Left hindlimb (tissue), 1 donor: ENCODE results near the gene AGO4.
A peak's percentile ranks its signal among the peaks of the same experiment; 100 is the strongest.
"Not testable (repeated sequence)": the region's sequence is repeated elsewhere in the genome, so short reads cannot be mapped to it uniquely, and the experiment has no call there.

Experiments
- DNase-seq: peaks from one replicate; pipeline ENCODE4 v3.0.0-alpha.2; 2018

The AGO4 gene

DNA sequence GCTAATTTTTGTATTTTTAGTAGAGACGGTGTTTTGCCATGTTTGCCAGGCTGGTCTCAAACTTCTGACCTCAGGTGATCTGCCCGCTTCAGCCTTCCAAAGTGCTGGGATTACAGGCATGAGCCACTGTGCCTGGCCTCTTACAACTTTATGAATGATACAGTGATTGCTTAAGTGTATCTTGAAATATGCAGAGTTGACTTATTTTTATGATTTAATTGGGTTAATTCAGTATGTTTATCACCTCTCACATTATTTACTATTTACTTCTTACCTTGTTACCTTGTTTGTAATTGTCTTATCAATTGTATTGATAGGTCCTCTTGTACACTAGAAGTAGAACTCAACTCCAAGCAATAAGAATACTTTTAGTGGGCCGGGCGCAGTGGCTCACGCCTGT lies 4.9 kb downstream of the AGO4 start:
- not testable (repeated sequence) for DNase-seq

DNA sequence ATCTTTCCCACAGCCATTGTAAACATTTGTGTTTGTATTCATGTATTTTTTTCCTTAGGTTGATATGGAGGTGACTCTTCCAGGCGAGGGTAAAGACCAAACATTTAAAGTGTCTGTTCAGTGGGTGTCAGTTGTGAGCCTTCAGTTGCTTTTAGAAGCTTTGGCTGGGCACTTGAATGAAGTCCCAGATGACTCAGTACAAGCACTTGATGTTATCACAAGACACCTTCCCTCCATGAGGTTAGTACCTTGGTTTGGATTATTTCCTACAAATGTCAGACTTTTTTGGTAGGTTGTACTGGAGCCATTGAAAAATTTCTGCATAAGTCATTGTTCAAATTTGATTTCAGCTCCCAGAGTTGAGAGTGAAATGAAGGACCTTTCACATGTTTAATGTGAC lies 17.4 kb downstream of the AGO4 start:
- DNase-seq = no peak

DNA sequence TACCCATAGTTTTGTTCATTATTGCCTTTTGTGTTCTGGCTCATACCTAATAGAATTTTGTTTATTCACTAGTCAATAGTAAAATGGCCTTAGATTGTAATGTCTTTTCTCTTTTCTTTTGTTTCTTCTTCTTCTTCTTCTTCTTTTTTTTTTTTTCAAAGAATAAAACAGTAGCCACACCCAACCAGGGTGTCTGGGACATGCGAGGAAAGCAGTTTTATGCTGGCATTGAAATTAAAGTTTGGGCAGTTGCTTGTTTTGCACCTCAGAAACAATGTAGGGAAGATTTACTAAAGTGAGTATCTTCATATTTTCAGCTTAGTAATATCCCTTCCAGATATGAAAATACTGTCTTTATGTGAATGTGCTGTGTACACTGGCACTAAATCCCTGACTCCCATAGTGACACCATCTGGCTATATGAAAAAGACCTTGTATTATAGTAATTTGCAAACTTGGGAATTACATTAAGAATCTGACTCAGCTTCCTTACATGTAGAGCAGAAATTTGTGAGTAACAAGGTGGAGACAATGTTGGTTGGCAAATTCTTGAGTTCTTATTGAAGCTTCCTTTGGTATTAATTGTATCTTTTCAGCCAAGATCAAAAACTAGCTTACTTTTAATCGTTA lies 24.6 kb downstream of the AGO4 start:
- no peak for DNase-seq

DNA sequence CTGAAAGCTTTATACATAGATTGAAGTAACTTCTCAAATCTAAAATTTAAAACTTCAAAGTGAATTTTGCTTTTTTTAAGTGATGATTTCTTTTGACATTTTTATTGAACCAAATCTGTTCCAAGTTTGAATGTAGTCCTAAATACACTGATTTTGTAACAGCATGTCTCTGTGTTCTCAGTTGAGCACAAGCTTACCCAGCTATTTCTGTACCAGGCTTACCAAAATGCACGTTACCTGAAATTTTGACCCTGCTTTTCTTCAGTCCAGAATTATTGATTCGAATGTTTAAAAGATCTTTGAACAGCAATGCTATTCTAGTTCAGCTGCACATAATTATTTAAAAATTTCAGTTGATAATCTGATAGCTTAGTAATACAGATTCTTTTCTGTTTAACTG lies 25.6 kb downstream of the AGO4 start:
- DNase-seq = no peak

DNA sequence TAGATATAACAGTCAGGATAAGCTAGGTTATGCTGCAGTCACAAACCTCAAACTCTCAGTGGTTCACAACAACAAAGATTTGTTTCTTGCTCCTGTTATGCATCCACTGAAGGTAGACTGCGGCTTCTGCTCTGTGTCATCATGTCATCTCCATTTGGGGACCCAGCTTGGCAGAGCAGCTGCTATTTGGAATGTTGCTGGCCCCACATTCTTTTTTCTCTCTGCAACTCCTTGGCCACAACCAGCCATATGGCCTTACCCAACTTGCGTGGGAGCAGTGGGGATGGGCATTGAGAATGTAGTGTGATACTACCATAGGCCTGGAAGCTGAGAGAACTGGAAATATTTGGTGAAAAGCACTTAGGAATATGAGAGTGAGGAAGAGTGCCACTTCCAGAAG lies 26.4 kb downstream of the AGO4 start:
- no peak for DNase-seq

DNA sequence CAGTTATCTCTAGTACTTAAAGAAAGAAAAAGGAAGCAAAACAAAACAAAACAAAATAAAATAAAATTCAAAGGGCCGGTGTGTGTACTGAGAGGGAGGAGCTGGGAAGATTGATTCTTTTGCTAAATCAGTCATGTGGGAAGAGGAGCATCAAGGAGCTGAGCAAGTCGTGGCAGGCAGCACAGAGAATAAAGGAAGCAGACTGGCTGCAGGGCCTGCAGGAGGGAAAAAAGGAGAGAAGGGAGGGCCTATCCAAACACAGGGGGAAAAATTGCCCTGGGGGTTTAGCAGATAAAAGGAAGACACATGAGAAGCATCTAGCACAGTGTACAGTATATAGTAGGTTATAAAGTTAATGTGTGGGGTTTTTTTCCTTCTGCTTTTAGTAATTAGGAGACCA lies 27.6 kb downstream of the AGO4 start:
- DNase-seq = no peak

DNA sequence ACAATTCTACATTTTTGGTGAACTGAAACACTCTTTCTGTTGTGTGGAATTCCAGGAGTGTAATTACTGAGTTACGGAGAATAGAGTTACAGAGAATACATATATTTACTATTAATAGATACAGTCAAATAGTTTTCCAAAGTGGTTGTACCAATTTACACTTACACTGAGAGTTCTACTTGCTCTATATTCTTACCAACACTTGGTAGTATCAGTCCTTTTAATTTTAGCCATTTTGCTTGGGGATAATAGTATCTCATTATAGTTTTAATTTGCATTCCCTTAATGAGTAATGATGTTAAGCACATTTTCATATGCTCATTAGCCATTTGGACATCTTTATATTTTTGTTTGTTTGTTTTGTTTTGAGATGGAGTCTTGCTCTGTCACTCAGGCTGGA lies 28.9 kb downstream of the AGO4 start:
- DNase-seq = no peak

DNA sequence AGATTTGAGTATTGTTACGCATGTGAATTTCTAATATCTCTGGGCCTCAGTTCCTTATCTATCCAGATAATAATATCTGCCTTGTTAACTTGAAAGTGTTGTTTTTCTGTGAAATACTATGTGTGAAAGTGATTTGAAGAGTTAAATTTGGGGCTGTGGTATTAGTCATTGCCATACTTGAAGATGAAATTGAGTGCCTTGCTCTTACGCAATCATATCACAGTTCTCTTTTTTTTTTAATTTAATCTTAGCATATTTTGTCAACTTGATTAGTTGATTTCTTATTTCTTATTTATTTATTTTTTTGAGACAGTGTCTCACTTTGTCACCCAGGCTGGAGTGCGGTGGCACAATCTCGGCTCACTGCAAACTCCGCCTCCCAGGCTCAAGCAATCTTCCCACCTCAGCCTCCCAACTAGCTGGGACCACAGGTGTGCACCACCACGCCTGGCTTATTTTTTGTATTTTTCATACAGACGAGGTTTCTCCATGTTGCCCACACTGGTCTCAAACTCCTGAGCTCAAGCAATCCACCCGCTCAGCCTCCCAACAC lies 31.0 kb downstream of the AGO4 start:
- DNase-seq = no peak

DNA sequence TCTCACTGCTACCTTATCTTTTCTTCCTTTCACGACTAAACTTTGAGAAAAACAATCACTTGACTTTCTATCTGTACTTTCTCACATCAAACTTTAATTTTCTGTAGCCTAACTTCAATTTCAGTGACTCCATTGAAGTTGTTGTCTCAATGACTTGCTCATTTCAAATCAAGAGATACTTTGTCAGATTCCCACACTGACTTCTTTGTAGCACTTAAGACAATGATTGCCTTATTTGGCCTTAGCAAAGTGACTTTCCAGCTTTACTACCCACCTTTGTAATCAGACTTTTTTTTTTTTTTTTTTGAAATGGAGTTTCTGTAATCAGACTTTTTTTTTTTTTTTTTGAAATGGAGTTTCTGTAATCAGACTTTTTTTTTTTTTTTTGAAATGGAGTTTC lies 37.0 kb downstream of the AGO4 start:
- DNase-seq = no peak

DNA sequence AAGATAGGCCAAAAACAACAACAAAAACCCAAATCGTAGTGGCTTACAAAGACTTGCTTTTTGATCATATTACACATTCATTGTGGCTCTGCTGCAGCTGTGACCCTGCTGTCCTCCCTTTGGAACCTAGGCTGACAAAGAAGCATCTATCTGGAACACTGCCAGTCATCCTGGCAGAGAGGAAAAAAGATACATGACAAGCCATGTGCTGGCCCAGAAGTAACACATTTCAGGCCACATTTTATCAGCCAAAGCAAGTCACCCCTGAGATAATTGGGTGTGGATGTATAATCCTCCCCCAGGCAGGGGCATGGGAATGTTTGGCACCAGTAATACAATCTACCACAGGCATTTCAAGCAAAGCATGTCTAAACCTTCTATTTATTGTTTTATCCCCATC lies 38.0 kb downstream of the AGO4 start:
- DNase-seq = no peak

DNA sequence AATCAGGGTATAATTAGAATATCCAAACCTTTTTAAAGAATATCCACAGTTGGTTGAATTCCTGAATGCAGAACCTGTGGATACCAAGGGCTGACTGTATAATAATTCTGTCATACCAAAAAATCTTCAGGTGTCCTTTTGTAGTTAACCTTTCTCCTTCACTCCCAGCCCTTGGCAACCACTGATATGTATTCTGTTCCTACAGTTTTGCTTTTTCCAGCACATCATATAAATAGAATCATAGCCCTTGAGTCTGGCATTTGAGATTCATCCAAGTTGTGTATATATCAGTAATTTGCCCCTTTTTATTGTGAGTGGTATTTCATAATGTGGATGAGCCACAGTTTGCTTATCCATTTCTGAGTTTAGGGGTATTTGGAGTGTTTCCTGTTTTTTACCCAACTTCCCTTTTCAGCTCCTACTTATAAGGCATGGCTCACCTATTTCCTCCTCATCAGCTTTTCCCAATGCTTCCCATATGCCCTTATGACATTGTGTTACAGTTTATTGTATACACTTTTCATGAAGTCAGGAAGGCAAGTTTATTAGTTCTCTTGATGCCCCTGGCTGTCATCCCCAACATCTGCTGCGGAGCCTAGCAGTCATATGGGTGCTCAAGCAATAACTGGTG lies 40.2 kb downstream of the AGO4 start:
- no peak for DNase-seq

DNA sequence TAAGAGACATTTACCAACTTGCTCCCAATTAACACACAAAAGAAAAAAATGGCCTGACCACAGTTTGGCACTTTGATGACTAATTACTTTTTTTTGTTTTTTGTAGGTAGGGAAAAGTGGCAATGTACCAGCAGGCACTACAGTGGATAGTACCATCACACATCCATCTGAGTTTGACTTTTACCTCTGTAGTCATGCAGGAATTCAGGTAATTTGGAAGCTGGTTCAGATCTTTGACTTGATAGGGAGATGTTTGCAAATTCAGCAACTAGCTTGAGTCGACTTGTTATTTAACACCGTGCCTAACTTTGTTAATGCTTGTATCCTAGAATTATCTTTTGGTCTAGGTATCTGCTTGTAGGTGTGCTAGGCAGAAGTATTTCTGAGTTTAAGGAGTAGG lies 42.2 kb downstream of the AGO4 start:
- DNase-seq = no peak

DNA sequence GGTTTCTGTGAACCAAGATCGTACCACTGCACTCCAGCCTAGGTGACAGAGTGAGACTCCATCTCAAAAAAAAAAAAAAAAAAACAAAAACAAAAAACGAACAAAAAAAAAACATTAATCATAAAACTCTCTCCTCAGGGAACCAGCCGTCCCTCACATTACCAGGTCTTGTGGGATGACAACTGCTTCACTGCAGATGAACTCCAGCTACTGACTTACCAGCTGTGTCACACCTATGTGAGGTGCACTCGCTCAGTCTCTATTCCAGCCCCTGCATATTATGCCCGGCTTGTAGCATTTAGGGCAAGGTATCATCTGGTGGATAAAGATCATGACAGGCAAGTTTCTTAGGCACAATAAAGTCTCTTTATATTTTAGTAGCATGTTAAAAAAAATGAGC lies 42.9 kb downstream of the AGO4 start:
- DNase-seq = no peak

DNA sequence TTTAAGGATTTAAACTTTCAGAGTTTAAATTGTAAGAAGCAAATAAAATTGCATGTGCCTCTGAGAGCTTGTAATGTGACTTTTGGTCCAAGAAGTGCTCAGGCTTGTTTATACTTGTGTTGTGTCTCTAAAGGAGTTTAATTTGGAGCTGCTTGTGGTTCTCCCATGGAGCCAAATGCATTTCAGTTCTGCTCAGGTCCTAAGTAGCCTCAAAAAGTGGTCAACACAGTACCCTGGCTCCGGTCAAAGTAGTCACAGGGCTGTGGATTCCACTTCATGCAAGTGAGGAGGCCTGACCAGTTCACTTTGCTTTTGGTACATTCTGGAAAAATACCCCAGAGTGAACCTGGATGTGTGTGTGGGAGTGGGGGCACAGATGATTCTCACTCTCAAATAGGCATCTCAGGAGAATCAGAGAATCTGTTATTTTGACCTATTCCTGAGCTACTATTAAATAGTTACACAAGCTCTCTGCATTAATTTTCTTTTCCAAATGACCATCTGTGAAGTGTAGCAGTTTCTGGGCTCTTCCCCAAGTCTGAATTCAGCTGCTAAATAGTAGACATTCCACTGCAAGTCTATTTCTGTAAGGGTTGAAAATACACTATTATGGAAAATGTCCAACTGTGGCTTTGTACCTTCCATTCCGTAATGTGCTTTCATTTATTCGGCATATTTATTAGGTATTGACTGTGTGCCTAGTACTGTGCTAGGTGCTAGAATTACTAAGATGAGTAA lies 43.5 kb downstream of the AGO4 start:
- DNase-seq = peak; percentile 50

DNA sequence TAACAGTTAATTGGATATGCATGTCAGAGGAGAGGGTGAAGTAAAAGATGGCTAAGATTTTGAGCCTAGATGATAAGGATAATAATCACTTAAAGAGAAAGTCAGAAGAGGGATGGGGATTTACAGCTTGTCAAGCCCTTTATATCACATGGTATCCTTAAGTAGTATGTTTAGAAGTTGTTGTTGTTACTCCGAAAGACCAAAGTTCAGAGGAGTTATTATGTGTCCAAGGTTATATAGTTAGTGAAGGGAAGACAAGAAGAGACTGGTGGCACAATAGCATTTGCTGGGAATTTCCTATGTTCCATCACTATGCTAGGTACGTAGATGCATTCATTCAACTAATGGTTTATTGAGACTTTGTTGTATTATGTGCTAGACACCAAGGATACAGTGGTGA lies 44.4 kb downstream of the AGO4 start:
- DNase-seq = no peak

DNA sequence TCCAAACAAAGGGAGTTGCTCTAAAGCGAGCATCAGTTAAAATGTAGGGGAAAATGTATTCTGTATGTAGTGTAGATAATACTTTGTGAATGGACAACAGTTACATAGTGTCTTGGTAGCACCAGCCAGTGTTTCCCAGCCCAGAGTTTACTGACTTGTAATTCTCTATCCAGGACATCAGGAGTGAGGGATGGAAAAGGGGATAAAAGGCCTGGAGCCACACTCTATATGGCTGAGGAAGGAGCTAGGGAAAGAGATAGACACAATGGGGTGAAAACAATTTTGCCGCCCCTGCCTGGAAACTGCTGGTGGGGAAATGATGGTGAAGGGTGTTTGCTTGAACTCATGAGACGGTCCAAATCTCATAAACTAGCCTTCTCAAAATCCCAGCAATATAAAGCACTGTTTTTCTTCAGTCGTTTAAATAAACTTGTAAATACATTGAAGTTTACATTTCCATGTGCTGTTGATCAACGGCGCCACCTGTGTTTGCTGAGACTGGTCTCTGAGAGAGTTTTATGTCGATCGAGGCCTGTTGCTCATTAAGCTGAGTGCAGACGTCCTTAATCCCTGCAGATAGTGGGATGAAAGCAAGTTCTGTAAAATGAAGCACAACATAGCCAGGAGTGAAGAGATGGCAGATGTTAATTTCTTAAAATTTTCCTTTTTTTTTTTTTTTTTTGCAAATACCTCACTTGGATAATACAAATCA lies 47.3 kb downstream of the AGO4 start:
- DNase-seq = no peak

DNA sequence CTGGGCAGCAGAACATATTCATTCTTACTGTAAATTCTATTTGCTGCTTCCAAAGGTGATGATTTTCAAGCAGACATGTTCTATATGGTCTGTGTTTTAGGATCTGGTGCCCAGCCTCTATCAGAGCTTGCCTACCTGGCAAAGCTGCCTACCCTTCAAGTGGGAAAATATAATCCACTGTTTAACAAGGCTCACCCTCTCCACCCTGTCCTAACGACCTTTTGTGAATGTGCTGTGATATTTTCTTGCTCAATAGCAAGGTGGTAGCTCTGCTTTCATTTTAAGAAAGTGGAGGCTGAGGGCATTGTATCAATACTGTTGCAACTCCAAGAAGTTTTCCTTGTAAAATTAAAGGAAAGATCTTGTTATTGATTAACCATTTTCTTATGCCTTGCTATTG lies 49.1 kb downstream of the AGO4 start:
- no peak for DNase-seq

DNA sequence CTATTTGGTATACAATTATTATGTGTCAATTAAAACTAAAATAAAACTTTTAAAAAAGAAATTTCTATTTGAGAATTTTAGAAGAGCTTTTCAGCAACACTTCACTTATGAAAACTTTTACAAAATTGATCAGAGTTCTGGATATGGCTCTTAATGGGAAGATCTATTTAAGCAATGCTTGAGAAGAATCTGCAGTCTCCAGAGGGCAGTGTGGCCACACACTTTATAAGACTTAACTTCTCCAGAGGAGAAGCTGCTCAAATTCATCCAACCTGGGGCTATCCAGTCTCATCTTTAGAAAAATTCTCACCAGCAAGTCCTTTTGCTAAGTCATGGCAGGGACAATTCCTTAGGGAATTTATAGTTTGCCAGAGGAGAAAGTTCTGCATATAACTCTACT lies 50.0 kb downstream of the AGO4 start:
- DNase-seq = no peak

DNA sequence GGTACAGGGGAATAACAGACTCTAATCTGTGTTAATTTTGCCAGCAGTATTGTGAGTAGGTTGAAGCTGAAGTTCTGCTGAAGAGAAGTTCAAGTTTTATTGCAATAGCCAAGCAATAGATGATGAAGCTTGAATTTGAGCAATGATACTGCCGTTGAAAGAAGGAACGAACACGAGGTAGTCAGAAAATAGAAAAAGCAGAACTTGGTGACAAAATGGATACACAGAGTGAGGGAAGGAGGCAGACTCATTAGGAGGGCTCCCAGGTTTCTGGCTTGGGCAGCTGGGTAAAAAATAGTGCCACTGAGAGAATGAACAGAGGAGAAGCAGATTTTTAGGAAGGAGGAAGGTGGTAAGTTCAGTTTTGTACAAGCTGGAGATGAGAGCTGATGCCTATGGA lies 52.9 kb downstream of the AGO4 start:
- DNase-seq = no peak

DNA sequence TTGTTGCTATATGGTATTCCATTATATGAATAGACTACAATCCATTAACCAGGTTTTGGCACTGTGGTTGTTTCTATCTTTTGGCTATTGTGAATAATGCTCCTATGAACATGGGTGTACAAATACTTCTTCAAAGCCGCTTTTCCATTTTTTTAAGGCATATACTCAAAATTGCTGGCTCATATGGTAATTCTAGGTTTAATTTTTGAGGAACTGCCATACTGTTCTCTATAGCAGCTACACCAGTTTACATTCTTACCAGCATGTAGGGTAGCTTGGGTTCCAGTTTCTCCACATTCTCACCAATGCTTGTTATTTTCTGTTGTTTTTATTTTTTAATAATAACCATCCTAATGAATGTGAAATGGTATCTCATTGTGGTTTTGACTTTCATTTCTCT lies 55.3 kb downstream of the AGO4 start:
- no peak for DNase-seq

DNA sequence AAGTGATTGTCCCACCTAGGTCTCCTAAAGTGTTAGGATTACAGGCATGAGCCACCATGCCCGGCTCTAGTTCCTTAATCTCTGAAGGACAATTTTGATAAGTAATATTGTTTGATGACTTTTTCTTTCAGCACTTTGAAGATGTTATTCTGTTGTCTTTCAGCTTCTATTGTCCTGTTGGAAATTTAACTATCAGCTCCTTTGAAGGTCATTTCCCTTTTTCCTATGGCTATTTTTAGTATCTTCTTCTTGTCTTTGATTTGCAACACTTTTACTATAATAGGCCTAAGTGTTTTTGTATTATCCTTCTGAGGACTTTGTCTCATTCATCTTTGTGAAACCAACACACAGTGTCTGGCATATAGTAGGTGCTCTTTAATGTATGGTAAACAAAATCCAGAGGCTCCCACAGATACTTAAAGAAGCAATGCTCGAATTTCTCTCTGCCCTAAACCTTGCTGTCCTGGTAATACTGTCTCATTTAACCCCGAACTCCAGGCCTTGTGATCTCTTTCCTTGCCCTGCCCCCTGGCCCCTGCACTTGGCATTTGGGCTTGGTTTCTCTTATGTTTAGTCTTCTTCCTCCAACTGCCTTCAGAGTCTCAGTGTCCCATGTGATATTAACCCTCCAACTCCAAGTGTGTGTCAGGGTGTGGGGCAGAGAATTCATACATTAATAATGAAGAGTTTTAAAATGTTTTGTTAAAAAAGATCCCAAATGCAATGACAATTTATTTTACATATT lies 56.2 kb downstream of the AGO4 start:
- DNase-seq = no peak

DNA sequence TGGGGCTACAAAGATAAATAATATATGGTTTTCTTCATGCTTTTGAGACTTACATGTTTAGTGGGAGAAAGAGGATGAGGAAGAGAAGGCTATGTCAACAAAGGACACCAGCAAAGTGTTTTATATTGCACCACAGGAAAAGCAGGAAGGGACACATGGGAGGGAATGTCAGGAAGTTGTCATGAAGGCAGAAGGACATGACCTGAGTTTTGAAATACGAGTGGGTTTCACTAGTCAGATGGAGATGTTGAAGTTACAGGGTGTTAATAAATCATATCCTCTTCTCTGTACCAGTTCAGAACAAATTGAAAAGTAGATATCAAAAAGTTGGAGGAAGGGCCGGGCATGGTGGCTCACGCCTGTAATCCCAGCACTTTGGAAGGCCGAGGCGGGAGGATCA lies 57.0 kb downstream of the AGO4 start:
- no peak for DNase-seq

DNA sequence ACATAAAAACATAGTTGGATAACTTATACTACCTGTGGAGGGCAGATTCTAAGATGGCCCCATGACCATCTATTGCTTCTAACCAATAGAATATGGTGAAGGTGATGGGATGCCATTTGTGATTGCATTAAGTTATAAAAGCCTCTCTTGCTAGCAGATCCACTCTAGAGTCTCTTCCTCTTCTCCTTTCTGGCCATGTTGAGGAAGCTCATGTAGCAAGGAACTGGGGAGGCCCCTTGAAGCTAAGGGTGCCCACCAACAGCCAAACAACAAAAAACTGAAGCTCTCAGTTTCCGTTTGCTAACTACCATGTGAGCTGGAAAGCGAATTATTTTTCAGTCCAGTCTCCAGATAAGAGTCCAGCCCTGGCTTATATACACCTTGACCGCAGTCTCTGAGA lies 59.2 kb downstream of the AGO4 start:
- DNase-seq = no peak
